Frontal cortex (tissue), 4 donors: ENCODE data around the gene SEMA5A. TPM values are rescaled to one million over a fixed set of nuclear protein-coding genes. Genes with fewer than 3 reads are reported as not detected.

Experiments used
- DNase-seq, 2 donors: peaks; one replicate each; pipeline ENCODE4 v3.0.0; 2012; ENCODE audit warnings: low spot score in 2 of 2
- FAIRE-seq: peaks from 2 replicates; lab custom pipeline; 2012; peaks lifted over from hg19 to GRCh38; lab: Jason Lieb, UNC
- total RNA-seq: library from RNA; depleted of rRNA; stranded (reverse); fragments of >200 nt; gene quantifications from one replicate; pipeline ENCODE4 v1.2.3, GENCODE V29; 2014
- donor health status: control.
- donor health status: control.
- donor health status: control.

Gene SEMA5A
- total RNA-seq, 1 donor from 2014 or later: 9.0 TPM

DNA sequence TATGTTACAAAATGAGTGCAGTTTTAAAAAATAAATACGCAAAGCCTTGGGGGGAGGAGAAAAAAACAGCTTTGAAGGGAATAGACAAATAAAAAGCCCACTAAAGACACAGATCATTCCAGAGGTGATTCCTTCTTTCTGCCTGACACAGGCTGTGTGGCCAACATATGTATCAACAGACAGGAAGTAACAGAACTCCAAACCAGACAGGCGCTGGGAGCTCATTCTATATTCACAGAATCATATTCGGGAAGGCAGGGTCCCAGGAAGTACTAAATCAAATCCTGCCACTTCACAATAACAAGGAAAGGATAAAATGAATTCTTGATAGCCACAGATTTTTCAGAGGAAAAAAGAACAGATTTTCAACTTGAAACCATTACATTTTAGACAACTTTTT, 62.1 kb downstream of the SEMA5A start:
- DNase-seq (no peak), FAIRE-seq (no peak)

DNA sequence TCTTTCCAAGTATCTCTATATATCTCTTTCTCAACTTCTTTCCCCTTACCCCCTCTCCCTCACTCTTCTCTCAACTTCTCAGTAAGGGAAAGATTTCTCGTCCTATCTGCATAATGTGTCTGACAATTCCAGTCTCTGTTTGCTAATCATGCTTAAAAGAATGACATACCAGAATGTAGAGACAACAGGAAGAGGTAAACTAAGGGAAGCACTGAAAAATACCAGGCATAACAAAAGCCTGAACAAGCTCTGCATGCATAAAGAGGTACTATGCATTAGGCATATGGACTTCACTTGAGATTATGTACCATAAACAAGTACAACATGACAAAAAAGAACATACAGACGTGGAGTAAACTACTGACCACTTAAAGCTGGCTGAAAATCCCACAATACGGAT, 62.6 kb downstream of the SEMA5A start:
- no peak for DNase-seq
- no peak for FAIRE-seq

DNA sequence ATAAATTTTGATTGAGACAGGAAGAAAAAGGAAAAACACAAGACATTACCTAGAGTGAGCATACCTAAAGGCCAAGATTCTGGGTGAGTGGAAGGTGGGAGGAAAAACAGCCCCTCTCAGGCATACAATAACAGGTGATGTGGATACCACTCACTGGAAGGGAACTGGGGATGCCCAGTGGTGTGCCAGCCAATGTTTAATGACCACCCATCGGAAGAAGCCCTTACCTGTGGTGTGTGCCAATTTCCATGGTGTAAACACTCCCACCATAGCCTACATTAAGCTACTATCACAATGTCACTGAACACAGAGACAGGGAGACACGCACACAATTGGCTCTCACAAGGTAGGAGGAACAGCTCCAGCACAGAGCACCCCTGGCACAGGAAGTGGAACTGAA, 63.5 kb downstream of the SEMA5A start:
- FAIRE-seq: no peak
- DNase-seq: no peak

GRCh38 chr5:9480499-9480898, 65.4 kb downstream of the SEMA5A start:
- DNase-seq (no peak), FAIRE-seq (no peak)

DNA sequence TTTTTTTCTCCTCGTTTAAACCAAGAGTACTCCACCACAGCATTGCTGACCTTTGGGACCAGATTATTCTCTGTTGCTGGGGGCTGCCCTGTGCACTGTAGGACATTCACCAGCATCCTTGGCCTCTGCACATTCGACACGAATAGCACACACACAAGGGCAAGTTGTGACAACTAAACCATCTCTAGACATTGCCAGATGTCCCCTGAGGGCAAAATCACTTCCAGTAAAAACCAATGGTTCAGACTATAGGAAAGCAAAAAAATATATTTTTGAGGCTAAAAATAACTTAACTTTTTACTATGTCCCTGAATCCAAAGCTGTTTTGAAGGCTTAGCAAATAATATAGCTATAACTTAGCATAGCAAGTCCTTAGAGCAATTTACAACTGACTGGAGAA, 65.9 kb downstream of the SEMA5A start:
- DNase-seq (no peak), FAIRE-seq (no peak)

- no peak for DNase-seq
These were observed 66.5 kb downstream of the SEMA5A start for GRCh38 chr5:9479361-9479760.

GRCh38 chr5:9477537-9477936, 68.3 kb downstream of the SEMA5A start:
- no peak for DNase-seq
- FAIRE-seq: no peak

More at GRCh38 chr5:9479361-9479760, 66.5 kb downstream of the SEMA5A start:
- no peak for FAIRE-seq

DNA sequence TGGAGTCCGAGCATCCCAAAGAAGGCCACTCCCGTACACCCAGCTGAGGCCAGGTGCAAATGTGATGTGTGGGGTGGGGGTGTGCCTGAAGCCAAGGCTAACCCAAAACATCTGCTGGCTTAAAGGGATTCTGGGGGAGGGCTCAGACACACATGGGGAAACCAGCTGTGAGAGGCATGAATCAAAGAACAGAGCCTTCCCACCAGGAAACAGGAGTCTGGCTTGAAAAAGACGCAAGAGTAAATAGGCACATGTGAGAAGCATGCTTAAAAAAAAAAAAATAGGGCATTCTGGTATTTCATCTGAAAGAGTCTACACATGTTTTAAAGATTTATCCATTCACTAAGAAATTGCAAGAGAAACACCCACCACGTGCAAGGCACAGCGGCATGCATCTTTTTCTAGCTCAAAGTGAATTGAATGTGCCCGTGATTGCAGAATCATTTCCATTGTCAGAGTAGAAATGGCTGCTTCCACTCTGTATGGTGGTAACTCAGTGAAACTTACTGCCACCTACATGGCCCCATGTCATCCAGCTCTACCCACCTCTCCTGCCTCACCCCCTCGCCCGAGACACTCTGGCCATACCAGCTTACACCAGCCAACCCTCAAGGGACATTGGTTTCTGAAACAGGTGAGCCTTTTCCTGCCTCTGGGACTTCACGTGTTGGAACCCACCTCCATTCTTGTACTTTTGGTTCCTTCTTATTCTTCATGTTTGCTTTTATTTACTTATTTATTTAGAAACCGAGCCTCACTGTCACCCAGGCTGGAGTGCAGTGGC, 71.5 kb downstream of the SEMA5A start:
- no peak for FAIRE-seq
- DNase-seq: no peak

DNA sequence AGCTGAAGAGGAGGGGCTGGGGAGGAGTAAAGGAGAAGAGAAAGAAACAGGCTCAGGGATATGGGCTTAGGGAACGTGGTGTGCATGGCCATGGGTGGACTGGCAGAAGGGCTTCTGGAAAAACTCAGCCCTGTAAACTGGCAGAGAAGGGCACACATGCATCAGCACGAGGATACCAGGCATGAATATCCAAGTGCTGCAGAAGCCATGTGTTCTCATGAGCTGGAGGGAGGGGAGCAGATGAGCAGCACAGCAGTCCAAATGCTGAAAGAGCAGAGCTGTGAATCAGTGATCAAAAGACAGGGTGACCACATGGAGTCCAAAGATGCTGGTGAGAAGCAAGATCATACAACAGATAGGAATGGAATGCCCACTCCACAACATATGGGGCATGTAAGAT, 72.3 kb downstream of the SEMA5A start:
- DNase-seq (no peak), FAIRE-seq (no peak)

- DNase-seq (no peak), FAIRE-seq (no peak)
These were observed 75.5 kb downstream of the SEMA5A start for GRCh38 chr5:9470410-9470809.

DNA sequence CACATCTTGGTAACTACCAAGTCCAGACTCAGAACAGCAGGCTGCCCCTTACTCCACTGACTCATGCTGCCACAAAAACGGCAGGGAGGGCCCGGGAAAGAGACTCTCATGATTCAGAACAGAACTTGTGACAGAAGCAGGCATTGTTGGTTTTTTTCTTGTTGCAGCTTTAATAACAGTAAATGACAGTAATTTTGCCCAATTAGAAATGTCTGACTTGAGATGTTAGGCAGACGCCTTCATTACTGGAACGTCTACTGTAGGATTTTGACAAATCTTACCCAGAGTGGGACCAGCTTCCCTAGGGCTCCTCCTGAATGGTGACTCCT, 77.9 kb downstream of the SEMA5A start:
- FAIRE-seq (no peak), DNase-seq (no peak)

GRCh38 chr5:9467199-9468059, 78.4 kb downstream of the SEMA5A start:
- DNase-seq (no peak), FAIRE-seq (no peak)

DNA sequence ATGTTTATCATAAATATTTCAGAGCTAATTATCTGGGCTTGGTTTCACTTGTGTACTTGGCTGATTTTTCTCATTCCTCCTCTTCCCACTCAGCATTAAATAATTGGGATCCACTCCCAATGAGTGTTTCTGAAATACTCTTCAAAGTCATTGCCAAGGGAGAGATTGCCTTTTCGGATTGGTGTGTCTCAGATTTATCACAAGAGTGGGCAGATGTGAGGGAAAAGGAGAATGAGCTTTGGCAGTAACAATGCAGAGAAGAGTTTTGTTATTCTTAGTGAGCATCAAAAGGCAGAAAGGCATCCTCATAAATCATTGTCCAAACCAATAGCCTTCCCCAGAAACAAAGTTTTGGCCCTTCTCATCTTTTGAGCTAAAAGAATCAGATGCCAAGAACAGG, 79.2 kb downstream of the SEMA5A start:
- no peak for DNase-seq
- no peak for FAIRE-seq

- FAIRE-seq: no peak
- DNase-seq: no peak
These were observed 81.4 kb downstream of the SEMA5A start for GRCh38 chr5:9464478-9464877.

DNA sequence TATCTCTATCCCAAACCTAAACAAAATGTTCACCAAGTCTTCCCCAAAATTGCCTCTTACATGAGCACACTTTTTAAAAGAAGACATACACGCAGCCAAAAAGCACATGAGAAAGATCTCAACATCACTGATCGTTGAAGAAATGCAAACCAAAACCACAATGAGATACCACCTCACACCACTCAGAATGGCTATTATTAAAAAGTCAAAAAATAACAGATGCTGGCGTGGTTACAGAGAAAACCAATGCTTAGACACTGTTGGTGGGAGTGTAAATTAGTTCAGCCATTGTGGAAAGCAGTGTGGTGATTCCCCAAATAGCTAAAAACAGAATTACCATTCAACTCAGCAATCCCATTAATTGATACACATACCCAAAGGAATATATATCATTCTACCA, 83.8 kb downstream of the SEMA5A start:
- FAIRE-seq (no peak), DNase-seq (no peak)

- FAIRE-seq: no peak
- DNase-seq: no peak
These were observed 84.8 kb downstream of the SEMA5A start for GRCh38 chr5:9460885-9461645.

DNA sequence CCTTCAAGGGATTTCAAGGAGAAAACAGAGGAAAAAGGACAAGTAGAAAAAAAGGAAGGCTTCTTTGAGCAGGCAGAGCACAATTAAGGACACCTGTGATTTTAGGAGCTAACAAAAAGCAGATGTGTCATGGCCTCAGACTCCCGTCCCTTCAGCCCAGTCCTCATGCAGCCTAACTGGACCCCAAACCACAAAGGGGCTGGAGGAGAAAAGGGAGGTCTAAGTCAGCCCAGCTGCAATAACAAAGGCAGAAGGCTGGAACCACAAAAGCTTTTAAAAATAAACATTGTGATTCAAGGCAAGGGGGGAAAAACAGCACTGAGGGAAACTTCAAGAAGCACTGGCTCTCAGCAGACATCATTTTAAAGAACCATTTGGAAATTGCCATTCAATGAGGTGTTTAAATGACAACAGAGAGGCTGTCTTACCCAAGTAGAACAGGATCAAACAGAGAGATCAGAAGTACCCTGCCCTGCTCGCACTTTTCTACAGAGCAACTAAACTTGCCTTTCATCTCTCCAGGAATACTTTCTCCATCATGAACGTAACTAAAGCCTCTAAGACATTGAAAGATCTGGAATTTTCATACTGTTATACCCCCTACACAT, 89.3 kb downstream of the SEMA5A start:
- no peak for FAIRE-seq
- DNase-seq: no peak

GRCh38 chr5:9455826-9456434, 89.9 kb downstream of the SEMA5A start:
- FAIRE-seq (no peak), DNase-seq (no peak)

GRCh38 chr5:9454491-9454890, 91.4 kb downstream of the SEMA5A start:
- DNase-seq: no peak
- FAIRE-seq: no peak

- DNase-seq (no peak), FAIRE-seq (no peak)
These were observed 91.8 kb downstream of the SEMA5A start for GRCh38 chr5:9454012-9454481.
